ENCODE results near the gene UCN2. TPM values are rescaled to one million over a fixed set of nuclear protein-coding genes. Genes with fewer than 3 reads are reported as not detected.
A peak's percentile ranks its signal among the peaks of the same experiment; 100 is the strongest.

UCN2 gene
- polyA plus RNA-seq, 3 donors: 0.61 TPM; not detected in 2

DNA sequence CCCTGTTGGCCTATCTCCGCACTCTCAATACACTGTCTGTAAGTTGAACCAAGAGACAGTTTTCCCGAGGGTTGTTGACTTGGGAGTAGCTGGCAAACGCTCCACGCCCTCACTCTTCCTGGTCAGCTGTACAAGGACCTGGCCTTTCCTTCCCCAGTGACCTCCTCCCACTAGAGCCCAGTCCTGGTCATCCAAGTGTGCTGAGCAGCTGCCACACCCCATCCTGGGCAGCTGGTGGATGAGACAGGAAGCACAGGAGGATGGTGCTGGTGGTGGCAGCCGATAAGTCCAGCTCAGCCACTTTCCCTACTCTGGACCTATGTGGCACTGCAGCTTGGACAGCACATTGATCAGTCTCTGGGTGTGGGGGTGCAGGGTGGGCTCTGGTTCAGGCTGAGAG lies 26.8 kb downstream of the UCN2 start:
- H3K27ac Mint-ChIP-seq: peak overlapping the region in 1 of 7 donors; percentile 36

DNA sequence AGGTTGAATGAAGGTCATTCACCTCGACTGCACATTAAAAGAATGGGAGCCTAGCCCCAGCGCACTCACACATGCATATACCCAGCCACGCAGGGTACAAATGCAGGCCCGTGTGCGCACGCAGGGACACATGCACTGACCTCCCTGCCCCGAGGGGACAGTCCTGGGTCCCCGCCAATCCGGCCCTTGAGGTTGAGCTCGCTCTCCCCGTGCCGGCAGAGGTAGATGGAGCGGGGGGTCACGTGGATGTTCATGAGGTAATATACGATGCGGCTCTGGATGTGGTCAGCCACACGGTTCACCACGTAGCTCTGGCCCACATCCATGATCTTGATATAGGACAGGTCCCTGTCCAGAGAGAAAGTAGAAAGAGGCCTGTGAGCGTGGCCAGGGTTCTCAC lies 27.5 kb downstream of the UCN2 start:
- H3K4me3 ChIP-seq (replicated peaks in 1 of 3; ENCODE audit: low read depth in 2 of 3, low read length in 3 of 3): no peak overlapping the region
- H3K4me3 Mint-ChIP-seq: no peak overlapping the region
- H3K27me3 ChIP-seq (ENCODE audit: control insufficient read depth in 2 of 2, insufficient read depth in 2 of 2, low read length in 2 of 2): no peaks in the 10 kb centered on the region
- 91% methylated on average over 15 of the region's 19 CpGs for WGBS (ENCODE audit: insufficient coverage)
- peaks cover 53 to 75% of the 10 kb centered on the region in 2 donors for H3K36me3 ChIP-seq (replicated peaks in 1 of 2; ENCODE audit: control insufficient read depth in 1 of 2, insufficient read depth in 2 of 2, low read length in 2 of 2)
- peaks cover 3 to 21% (median 6%) of the 10 kb centered on the region in 7 donors for H3K9me3 Mint-ChIP-seq
- H3K9me3 ChIP-seq (replicated peaks in 1 of 2; ENCODE audit: control insufficient read depth in 1 of 2, insufficient read depth in 1 of 2, low read length in 2 of 2): no peaks in the 10 kb centered on the region
- peaks cover 0 to 2% (median 0%) of the 10 kb centered on the region in 3 donors for H3K27me3 Mint-ChIP-seq (ENCODE audit: low read depth in 3 of 3)
- peak overlapping the region in 4 of 7 donors; percentile 10 to 69 (median 38) for H3K27ac Mint-ChIP-seq
- H4K20me1 ChIP-seq (ENCODE audit: insufficient read depth, low read length): peaks cover 5% of the 10 kb centered on the region
- H2AFZ ChIP-seq (ENCODE audit: insufficient read depth, low read depth, low read length, poor library complexity, severe bottlenecking): no peak overlapping the region
- H3K36me3 Mint-ChIP-seq: peaks cover 68 to 89% of the 10 kb centered on the region in 2 donors
- peaks cover 43% of the 10 kb centered on the region for H3K4me1 Mint-ChIP-seq
- no peak overlapping the region for H3K4me2 ChIP-seq (replicated peaks; ENCODE audit: extremely low read depth, low read length, poor library complexity, severe bottlenecking)
- H3K79me2 ChIP-seq (ENCODE audit: insufficient read depth, low read length): no peaks in the 10 kb centered on the region
- DNase-seq: no peak
- peaks cover 33 to 47% of the 10 kb centered on the region in 2 donors for H3K4me1 ChIP-seq (ENCODE audit: control insufficient read depth in 1 of 2, insufficient read depth in 2 of 2, low read length in 2 of 2)
- TF ChIP-seq, protein P1, sequence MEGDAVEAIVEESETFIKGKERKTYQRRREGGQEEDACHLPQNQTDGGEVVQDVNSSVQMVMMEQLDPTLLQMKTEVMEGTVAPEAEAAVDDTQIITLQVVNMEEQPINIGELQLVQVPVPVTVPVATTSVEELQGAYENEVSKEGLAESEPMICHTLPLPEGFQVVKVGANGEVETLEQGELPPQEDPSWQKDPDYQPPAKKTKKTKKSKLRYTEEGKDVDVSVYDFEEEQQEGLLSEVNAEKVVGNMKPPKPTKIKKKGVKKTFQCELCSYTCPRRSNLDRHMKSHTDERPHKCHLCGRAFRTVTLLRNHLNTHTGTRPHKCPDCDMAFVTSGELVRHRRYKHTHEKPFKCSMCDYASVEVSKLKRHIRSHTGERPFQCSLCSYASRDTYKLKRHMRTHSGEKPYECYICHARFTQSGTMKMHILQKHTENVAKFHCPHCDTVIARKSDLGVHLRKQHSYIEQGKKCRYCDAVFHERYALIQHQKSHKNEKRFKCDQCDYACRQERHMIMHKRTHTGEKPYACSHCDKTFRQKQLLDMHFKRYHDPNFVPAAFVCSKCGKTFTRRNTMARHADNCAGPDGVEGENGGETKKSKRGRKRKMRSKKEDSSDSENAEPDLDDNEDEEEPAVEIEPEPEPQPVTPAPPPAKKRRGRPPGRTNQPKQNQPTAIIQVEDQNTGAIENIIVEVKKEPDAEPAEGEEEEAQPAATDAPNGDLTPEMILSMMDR (IDR thresholded peaks at IDR 0.05): no peak
- intact Hi-C loops (cut with micrococcal nuclease): no loop called here
- no peak overlapping the region for H3K9ac ChIP-seq (ENCODE audit: insufficient read depth, low read length, poor library complexity, severe bottlenecking)
- H3K27ac ChIP-seq (ENCODE audit: low read depth in 1 of 2, low read length in 2 of 2): no peak overlapping the region

More for the DNA sequence above, 26.8 kb downstream of the UCN2 start:
- Histone ChIP-seq H3K9ac (ENCODE audit: insufficient read depth, low read length, poor library complexity, severe bottlenecking) (no peak overlapping the region), H3K79me2 (ENCODE audit: insufficient read depth, low read length) (no peaks in the 10 kb centered on the region), H3K27ac (ENCODE audit: low read depth in 1 of 2, low read length in 2 of 2) (no peak overlapping the region), H3K27me3 (ENCODE audit: control insufficient read depth in 2 of 2, insufficient read depth in 2 of 2, low read length in 2 of 2) (no peaks in the 10 kb centered on the region), H3K36me3 (replicated peaks in 1 of 2; ENCODE audit: control insufficient read depth in 1 of 2, insufficient read depth in 2 of 2, low read length in 2 of 2) (peaks cover 53 to 82% of the 10 kb centered on the region in 2 donors), H4K20me1 (ENCODE audit: insufficient read depth, low read length) (peaks cover 8% of the 10 kb centered on the region), H3K4me3 (replicated peaks in 1 of 3; ENCODE audit: low read depth in 2 of 3, low read length in 3 of 3) (no peak overlapping the region), H3K4me2 (replicated peaks; ENCODE audit: extremely low read depth, low read length, poor library complexity, severe bottlenecking) (no peak overlapping the region), H3K4me1 (ENCODE audit: control insufficient read depth in 1 of 2, insufficient read depth in 2 of 2, low read length in 2 of 2) (peaks cover 29 to 41% of the 10 kb centered on the region in 2 donors), H2AFZ (ENCODE audit: insufficient read depth, low read depth, low read length, poor library complexity, severe bottlenecking) (no peak overlapping the region), H3K9me3 (replicated peaks in 1 of 2; ENCODE audit: control insufficient read depth in 1 of 2, insufficient read depth in 1 of 2, low read length in 2 of 2) (no peaks in the 10 kb centered on the region)
- H3K4me1 Mint-ChIP-seq: peaks cover 40% of the 10 kb centered on the region
- WGBS (ENCODE audit: insufficient coverage): 100% methylated on average over 5 of the region's 5 CpGs
- H3K9me3 Mint-ChIP-seq: peaks cover 3 to 21% (median 6%) of the 10 kb centered on the region in 7 donors
- DNase-seq: no peak
- peaks cover 69 to 92% of the 10 kb centered on the region in 2 donors for H3K36me3 Mint-ChIP-seq
- intact Hi-C loops (cut with micrococcal nuclease): no loop called here
- peaks cover 0 to 2% (median 0%) of the 10 kb centered on the region in 3 donors for H3K27me3 Mint-ChIP-seq (ENCODE audit: low read depth in 3 of 3)
- H3K4me3 Mint-ChIP-seq: no peak overlapping the region
- TF ChIP-seq, protein P1 (IDR thresholded peaks at IDR 0.05): no peak

Measured in CD14-positive monocyte (primary cell).